Smooth muscle cell of the umbilical artery (primary cell): Measurements from ENCODE around the gene SLC51A. TPM values are rescaled to one million over a fixed set of nuclear protein-coding genes. Genes with fewer than 3 reads are reported as not detected.

ENCODE experiments used
- total RNA-seq: library from RNA; depleted of rRNA; stranded (reverse); fragments of >200 nt; gene quantifications from 2 replicates; pipeline ENCODE4 v1.2.3, GENCODE V29; 2014

Gene SLC51A
- not detected in 2 replicates for total RNA-seq

DNA sequence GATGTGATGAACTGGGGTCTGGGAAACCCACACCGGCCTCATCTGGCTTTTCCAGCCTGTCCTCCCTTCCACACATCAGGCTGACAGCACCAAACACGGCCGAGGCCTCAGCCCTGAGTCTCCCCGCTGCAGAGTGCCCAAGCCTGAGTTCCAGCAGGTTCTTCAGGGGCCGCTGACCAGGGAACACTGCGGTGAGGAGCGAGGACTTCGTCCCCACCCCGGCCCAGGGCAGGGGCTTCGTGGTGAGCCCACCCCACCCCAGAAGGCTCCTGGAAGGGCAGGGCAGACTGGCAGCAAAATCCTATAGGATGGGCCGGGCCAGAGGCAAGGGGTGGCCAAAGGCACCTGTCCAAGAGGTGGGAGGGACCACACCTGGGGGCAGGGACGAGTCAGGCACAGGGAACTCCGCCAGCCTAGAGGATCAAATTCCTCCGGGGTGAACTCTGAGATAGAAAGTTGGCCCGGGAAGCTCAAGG lies at the start of gene SLC51A:
SLC51A (plus strand) TSS at position 446 of the 476 bp plus-strand sequence. CDS start 179 bp downstream, outside the sequence.

DNA sequence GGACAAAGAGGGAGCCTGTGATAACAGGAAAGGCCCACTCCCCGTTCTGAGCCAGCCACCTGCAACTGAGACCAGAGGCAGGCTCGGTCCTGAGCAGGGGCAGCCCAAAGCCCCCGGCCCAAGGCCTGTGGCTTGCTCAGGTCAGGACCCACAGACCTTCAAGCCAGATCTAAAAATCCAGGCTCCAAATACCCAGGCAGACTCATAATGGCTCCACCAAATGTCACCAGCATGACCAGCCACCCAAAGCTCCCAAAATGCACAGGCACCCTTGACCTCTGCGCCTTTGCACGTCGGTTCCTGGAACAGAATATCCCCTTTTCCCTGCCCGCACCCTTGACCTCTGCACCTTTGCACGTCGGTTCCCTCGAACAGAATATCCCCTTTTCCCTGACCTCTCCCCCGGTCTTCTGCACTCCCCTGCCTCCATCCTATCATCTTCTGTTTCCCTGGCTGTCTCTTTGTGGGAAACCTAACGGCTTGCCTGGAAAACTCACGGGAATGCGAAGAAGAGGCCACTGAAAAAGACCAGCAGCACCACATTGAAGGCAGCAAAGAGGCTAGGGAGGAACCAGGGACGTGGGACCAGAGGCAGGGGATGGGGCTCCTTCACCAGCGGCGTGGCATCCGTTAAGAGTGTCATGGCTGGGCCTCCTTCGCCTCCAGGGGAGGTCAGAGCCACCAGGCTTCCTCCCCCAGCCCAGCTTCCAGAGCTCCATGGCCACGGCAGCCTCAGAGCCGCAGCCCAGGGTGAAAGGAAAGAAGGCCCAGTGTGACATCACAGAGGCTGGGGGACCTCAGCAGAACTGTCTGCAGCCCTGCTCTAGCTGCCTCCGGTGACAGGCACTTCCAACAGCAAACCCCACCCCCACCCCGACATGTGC lies 5.4 kb upstream of the SLC51A start, which contains the start of gene ZDHHC19:
ZDHHC19 (minus strand) TSS at position 728 of the 884 bp plus-strand sequence; CDS start at position 643, 85 bp downstream.

Other genes with a start within 250 kb of the SLC51A start
- gene TFRC, start 134.4 kb upstream of the SLC51A start, total RNA-seq: 446 and 494 TPM in 2 replicates
- not detected in 2 replicates for gene ZDHHC19, start 5.1 kb upstream of the SLC51A start, total RNA-seq
- gene PCYT1A, start 71.2 kb downstream of the SLC51A start, total RNA-seq: 82.5 and 98.9 TPM in 2 replicates
- 5.9 and 7.2 TPM in 2 replicates for gene DYNLT2B, start 101.7 kb downstream of the SLC51A start, total RNA-seq
- gene TM4SF19, start 121.9 kb downstream of the SLC51A start, total RNA-seq: not detected in 2 replicates
- gene UBXN7, start 215.9 kb downstream of the SLC51A start, total RNA-seq: 19.0 and 25.1 TPM in 2 replicates